SU-DHL-6 (cell line): ENCODE data around the gene MRPS34.

Source experiments
- H2AFZ ChIP-seq: fragments of 200-600 bp; sonication (generic); 2 replicates; pipeline ENCODE4 v1.6.1; 2014; ENCODE audit warnings: low read depth, mild to moderate bottlenecking, moderate library complexity, mixed read lengths, antibody characterized with exemption, low read length; ENCODE audit not compliant: severe bottlenecking
- H3F3A ChIP-seq: fragments of 200-600 bp; shearing (Covaris generic); 2 replicates; pipeline ENCODE4 v1.6.0; 2016; ENCODE audit warnings: antibody characterized with exemption, mild to moderate bottlenecking; ENCODE audit not compliant: insufficient read depth
- H3K27ac ChIP-seq: fragments of 200-600 bp; sonication (generic); 2 replicates; pipeline ENCODE4 v1.5.1; 2016; ENCODE audit warnings: low read depth, mild to moderate bottlenecking, low read length, moderate library complexity, mixed read lengths
- H3K27me3 ChIP-seq: fragments of 200-600 bp; sonication (generic), shearing (Covaris generic); 2 replicates; pipeline ENCODE4 v1.6.0; 2014; ENCODE audit warnings: mild to moderate bottlenecking, low read length
- H3K36me3 ChIP-seq: fragments of 200-600 bp; sonication (generic); 2 replicates; pipeline ENCODE4 v1.6.1; 2014; ENCODE audit warnings: mild to moderate bottlenecking, low read length, mixed read lengths
- H3K4me2 ChIP-seq: fragments of 300-600, 200-600 bp; shearing (Covaris generic), sonication (generic); 2 replicates; pipeline ENCODE4 v1.6.0; 2014; ENCODE audit warnings: low read length, low read depth, mild to moderate bottlenecking; ENCODE audit not compliant: poor library complexity, severe bottlenecking
- H3K4me3 ChIP-seq: fragments of 200-600 bp; sonication (generic); 2 replicates; pipeline ENCODE4 v1.5.1; 2014; ENCODE audit warnings: antibody characterized with exemption, low read length, mild to moderate bottlenecking, mixed read lengths; ENCODE audit not compliant: insufficient read depth, poor library complexity, severe bottlenecking
- H3K79me2 ChIP-seq: fragments of 200-600 bp; sonication (generic); 2 replicates; pipeline ENCODE4 v1.6.1; 2014; ENCODE audit warnings: mild to moderate bottlenecking, low read length, moderate library complexity; ENCODE audit not compliant: insufficient read depth
- H3K9ac ChIP-seq: fragments of 200-600 bp; sonication (generic); 2 replicates; pipeline ENCODE4 v1.7.0; 2014; ENCODE audit warnings: mild to moderate bottlenecking, low read length
- H3K9me2 ChIP-seq: fragments of 200-600 bp; sonication (generic); replicated peaks from 2 replicates; pipeline ENCODE4 v1.6.1; 2014; ENCODE audit warnings: low read length; ENCODE audit not compliant: insufficient read depth
- H3K9me3 ChIP-seq: fragments of 200-600 bp; sonication (generic); 2 replicates; pipeline ENCODE4 v1.6.1; 2014; ENCODE audit warnings: low read length, mixed read lengths; ENCODE audit not compliant: insufficient read depth
- H4K20me1 ChIP-seq: fragments of 200-600 bp; sonication (generic); 2 replicates; pipeline ENCODE4 v1.6.1; 2014; ENCODE audit warnings: low read depth, mild to moderate bottlenecking, antibody characterized with exemption, low read length, moderate library complexity, mixed read lengths
- CTCF ChIP-seq: fragments of 200-600 bp; sonication (generic); IDR thresholded peaks from one replicate; pipeline ENCODE4 v1.5.1; 2017; ENCODE audit warnings: antibody characterized with exemption, mild to moderate bottlenecking, low read length, moderate library complexity; ENCODE audit not compliant: insufficient read depth, poor library complexity, severe bottlenecking
- EZH2phosphoT487 ChIP-seq: fragments of 200-600 bp; sonication (generic), shearing (Covaris generic); conservative IDR thresholded peaks from 2 replicates; pipeline ENCODE4 v1.6.1; 2018; ENCODE audit warnings: mild to moderate bottlenecking, antibody characterized with exemption, low read length, moderate library complexity, mixed read lengths

The MRPS34 gene

DNA sequence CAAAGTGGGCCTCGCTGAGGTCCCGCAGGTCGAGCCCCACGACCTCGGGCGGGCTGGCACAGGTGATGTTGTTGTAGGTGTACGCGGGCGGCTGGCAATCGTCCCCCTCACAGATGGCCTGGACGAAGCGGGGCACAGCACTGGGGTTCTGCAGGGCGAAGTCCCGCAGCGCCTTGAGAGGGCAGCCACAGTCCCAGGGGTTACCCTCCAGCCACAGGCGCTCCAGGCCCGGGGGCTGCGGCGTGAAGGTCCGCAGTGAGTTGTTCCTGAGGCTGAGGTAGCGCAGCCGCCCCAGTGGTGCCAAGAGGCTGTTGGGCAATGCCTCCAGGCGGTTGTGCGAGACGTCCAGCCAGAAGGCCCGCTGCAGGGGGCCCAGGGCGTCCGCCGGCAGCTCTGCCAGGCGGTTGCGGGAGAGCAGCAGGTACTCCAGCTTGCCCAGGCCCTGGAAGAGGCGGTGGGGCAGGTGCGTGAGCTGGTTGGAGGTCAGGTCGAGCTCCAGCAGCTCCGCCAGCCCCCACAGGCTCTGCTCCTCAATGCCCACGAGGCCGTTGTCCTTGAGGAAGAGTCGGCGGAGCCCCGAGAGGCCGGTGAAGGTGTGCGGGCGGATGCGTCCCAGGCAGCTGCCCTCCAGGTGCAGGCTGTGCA lies 17.8 kb upstream of the MRPS34 start:
- Histone ChIP-seq H3K27me3 (no peaks in the 10 kb centered on the region), H3K9me3 (no peaks in the 10 kb centered on the region), H3K4me2 (no peak overlapping the region), H3K9me2 (no peaks in the 10 kb centered on the region), H3F3A (no peaks in the 10 kb centered on the region), H3K9ac (no peak overlapping the region), H4K20me1 (no peaks in the 10 kb centered on the region), H3K4me3 (no peak overlapping the region), H3K79me2 (peaks cover 7% of the 10 kb centered on the region), H3K36me3 (no peaks in the 10 kb centered on the region), H3K27ac (no peak overlapping the region), H2AFZ (no peak overlapping the region)
- TF ChIP-seq CTCF: no peak
- no peak for TF ChIP-seq EZH2phosphoT487

GRCh38 chr16:1790261-1790610 lies 17.3 kb upstream of the MRPS34 start:
- no peak overlapping the region for H3K9ac ChIP-seq
- no peaks in the 10 kb centered on the region for H3K9me2 ChIP-seq
- no peaks in the 10 kb centered on the region for H4K20me1 ChIP-seq
- no peaks in the 10 kb centered on the region for H3K36me3 ChIP-seq
- H3K27ac ChIP-seq: no peak overlapping the region
- H3K27me3 ChIP-seq: no peaks in the 10 kb centered on the region
- H2AFZ ChIP-seq: no peak overlapping the region
- no peaks in the 10 kb centered on the region for H3K9me3 ChIP-seq
- TF ChIP-seq CTCF (no peak), EZH2phosphoT487 (no peak)
- H3K4me3 ChIP-seq: no peak overlapping the region
- H3F3A ChIP-seq: no peaks in the 10 kb centered on the region
- no peak overlapping the region for H3K4me2 ChIP-seq
- H3K79me2 ChIP-seq: peaks cover 12% of the 10 kb centered on the region

GRCh38 chr16:1789643-1790045 lies 16.7 kb upstream of the MRPS34 start:
- Histone ChIP-seq H3F3A (no peaks in the 10 kb centered on the region), H2AFZ (no peak overlapping the region), H3K9me3 (no peaks in the 10 kb centered on the region), H3K9me2 (no peaks in the 10 kb centered on the region), H3K27me3 (no peaks in the 10 kb centered on the region), H3K4me2 (no peak overlapping the region), H3K4me3 (no peak overlapping the region), H3K9ac (no peak overlapping the region), H4K20me1 (no peaks in the 10 kb centered on the region), H3K36me3 (no peaks in the 10 kb centered on the region), H3K27ac (no peak overlapping the region), H3K79me2 (peaks cover 16% of the 10 kb centered on the region)
- no peak for TF ChIP-seq EZH2phosphoT487
- TF ChIP-seq CTCF: no peak
